Cerebellar nuclear complex (tissue), 1 donor: ENCODE measurements around the gene ELAVL3.
"Not testable (repeated sequence)": the region's sequence is repeated elsewhere in the genome, so short reads cannot be mapped to it uniquely, and the experiment has no call there.

Experiments
- DNase-seq, 2 experiments: peaks; one replicate each; lab custom pipeline; 2025; lab: John Stamatoyannopoulos, UW

ELAVL3 gene

DNA sequence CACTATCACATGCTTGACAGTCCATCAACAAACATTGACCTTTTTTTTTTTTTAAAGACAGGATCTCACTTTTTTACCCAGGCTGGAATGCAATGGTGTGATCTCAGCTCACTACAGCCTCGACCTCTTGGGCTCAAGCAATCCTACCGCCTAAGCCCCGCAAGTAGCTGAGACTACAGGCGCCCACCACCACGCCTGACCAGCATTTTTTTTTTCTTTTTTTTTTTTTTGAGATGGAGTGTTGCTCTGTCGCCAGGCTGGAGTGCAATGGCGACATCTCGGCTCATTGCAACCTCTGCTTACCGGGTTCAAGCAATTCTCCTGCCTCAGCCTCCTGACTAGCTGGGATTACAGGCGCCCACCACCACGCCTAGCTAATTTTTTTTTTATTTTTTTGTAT lies 21.9 kb downstream of the ELAVL3 start:
- not testable (repeated sequence) for DNase-seq

- no peak for DNase-seq
Measured at GRCh38 chr19:11458236-11458900, 22.5 kb downstream of the ELAVL3 start.

- DNase-seq, result no peak
Measured at GRCh38 chr19:11457831-11458230, 23.0 kb downstream of the ELAVL3 start.

- DNase-seq, result no peak
Measured at GRCh38 chr19:11457115-11457514, 23.7 kb downstream of the ELAVL3 start.

GRCh38 chr19:11456659-11457058 lies 24.2 kb downstream of the ELAVL3 start:
- DNase-seq, result no peak

- not testable (repeated sequence) for DNase-seq
Measured at GRCh38 chr19:11455233-11455554, 25.7 kb downstream of the ELAVL3 start.

DNA sequence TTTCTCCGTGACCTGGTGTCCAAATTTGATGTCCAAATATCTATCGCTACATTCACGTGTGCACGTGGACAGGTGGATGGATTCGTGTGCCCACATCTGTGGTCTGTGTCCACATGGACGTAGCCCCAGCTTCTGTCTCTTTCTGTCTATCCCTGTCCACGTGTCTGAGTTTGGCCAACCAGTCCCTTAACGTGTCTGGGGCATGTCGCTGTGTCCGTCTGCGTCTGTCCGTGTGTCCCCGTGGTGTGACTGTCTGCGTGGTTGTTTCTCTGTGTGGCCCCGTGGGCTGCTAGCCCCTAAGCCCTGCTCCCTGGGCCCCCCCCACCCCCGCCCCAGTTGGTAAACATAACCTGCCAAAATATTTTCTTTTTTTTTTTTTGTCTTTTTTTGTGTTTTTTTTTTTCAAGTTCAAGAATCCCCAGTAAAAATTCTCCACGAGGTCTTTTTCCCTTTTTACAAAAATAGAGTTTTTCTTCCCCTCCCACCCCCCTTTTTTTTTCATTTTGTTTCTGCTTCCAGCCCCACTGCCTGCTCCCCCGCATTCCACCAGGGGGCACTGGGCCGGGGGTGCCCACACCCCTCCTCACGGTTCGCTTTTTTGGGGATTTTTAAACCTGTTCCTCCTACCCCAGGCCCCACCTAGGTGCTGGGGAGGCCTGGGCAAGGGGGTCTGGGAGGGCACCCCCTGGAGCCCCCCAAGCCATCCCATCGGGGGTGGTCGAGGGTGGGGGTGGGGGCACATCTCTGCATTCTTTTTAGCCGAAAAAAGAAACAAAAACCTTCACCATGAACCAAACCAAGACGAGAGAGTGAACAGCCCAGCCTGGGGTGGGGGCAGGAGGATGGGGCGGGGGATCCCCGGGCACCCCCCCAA lies 27.1 kb downstream of the ELAVL3 start:
- no peak for DNase-seq

DNA sequence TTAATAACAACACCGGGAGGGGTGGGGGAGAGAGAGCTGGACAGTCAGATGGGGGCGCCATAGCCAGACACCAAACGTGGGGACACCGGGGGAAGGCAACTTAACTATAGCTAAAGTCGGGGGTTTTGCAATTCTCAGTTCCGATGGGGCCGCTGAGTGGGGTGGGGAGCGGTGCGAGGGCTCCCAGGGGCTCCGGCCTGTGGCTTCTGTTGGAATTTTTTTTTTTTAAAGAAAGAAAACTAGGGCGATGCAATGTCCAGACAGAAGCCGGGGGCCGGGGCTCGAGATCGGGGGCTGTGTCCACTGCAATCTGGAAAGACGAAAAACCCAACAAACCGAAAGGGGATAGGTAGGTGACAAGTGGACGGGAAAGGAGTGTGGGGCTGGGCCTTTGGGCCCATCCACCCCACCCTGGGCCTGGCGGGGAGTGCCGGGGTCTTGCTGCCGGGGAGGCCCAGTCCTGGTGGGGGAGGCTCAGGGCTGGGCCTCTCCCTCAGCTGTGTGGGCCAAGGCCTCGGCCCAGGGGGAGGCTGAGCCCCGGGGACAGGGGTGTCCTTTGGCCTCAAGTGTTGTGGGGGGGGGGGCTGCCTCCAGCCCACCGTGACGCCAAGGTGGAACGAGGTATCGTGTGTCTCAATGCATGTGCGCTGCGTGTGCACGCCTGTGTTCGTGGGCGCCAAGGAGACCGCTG lies 28.1 kb downstream of the ELAVL3 start:
- no peak for DNase-seq

GRCh38 chr19:11451871-11452619 lies 28.8 kb downstream of the ELAVL3 start:
- no peak for DNase-seq

GRCh38 chr19:11451327-11451870 lies 29.4 kb downstream of the ELAVL3 start:
- no peak for DNase-seq

DNA sequence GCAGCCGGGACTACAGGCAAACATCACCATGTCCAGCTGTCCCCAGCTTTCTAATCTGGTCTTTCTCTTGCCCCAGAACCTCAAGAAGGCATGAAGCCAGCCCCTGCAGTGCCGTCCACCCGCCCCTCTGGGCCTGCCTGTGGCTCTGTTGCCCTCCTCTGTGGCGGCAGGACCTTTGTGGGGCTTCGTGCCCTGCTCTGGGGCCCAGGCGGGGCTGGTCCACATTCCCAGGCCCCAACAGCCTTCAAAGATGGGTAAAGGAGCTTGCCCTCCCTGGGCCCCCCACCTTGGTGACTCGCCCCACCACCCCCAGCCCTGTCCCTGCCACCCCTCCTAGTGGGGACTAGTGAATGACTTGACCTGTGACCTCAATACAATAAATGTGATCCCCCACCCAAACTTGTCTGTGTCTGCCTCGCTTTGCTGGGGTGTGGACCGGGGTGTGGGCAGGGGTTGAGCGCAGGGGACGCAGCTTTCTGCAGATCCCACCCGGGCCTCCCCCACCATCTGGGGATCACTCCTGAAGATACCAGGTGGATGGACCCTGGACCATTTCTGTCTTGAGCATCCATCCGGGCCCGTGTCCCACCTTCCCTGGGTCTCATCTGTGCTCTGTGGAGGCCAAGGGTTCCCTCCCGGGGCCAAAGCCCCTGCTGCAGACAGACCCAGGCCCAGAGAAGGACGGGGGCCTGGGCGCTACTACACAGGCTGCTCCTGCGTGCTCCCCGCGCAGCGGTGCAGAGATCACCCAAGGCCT lies 30.1 kb downstream of the ELAVL3 start:
- DNase-seq, result no peak

- DNase-seq, result no peak
Measured at GRCh38 chr19:11448923-11449554, 31.8 kb downstream of the ELAVL3 start.

- DNase-seq, result no peak
Measured at GRCh38 chr19:11448410-11448809, 32.4 kb downstream of the ELAVL3 start.

GRCh38 chr19:11447347-11448262 lies 33.2 kb downstream of the ELAVL3 start:
- DNase-seq, result no peak

- no peak for DNase-seq
Measured at GRCh38 chr19:11446652-11447301, 34.1 kb downstream of the ELAVL3 start.

DNA sequence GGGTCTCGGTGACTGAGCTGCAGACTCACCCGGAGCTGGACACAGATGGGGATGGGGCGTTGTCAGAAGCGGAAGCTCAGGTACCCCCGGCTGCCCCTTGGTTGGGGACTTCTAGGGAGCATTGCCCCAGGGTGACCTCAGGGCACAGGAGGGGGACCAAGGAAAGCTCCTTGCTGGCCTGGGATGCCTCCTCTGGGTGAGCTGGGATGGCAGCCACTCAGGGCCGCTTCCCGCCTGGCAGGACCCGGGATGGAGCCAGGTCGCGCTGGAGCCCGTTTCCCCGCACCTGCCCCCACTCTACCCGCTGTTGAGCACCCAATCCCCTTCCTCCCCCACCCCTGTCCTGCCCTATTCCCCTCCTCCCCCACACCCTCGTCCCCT lies 34.6 kb downstream of the ELAVL3 start:
- DNase-seq, result no peak

DNA sequence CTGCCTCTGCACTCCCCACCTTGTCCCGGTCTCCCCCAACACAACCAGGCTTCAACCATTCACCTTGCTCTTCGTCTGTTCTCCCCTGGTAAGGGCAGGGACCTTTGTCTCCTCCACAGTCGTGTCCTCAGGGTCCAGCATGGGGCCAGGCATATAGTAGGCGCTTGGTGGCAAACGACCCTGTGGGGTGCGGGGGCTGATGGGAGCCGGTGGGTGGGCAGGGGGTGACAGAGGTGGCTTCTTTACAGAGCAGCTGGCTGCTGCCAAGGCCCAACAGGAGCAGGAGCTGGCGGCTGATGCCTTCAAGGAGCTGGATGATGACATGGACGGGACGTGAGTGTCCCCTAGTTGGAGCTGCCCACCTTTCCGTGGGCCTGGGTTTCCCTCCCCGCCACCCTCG lies 35.7 kb downstream of the ELAVL3 start:
- no peak for DNase-seq

DNA sequence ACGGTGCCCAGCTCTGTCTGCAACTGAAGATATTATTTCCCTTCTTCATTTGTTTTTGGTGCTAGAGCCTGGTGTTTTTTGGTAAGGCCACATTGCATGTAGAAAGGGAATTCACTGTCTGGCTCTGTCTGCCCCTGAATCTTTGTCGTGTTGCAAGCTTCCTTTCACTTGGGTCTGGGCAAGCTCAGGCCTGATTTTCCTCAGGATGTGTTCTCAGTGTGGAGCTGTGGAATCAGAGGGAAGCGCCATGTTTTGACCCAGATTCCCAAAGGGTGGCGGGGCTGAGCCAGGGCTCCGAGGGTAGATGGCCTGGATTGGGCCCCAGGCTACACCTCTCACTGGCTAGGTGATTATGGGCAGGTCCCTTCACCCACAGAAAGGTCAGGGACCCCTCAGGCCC lies 36.8 kb downstream of the ELAVL3 start:
- DNase-seq, result no peak

- DNase-seq, result no peak
Measured at GRCh38 chr19:11437955-11438354, 42.9 kb downstream of the ELAVL3 start.
